GM10847 (cell line): ENCODE data around the gene CYB5B.

Experiments
- POLR2A ChIP-seq: IDR thresholded peaks from 2 replicates; pipeline ENCODE4 v1.6.1; 2011; ENCODE audit not compliant: insufficient read length; ENCODE audit errors: extremely low read depth

The CYB5B gene

GRCh38 chr16:69424935-69425784 is 741 bp downstream of the CYB5B start:
- TF ChIP-seq POLR2A: no peak

- no peak for TF ChIP-seq POLR2A
Observed at GRCh38 chr16:69428652-69429051, 4.2 kb downstream of the CYB5B start.

DNA sequence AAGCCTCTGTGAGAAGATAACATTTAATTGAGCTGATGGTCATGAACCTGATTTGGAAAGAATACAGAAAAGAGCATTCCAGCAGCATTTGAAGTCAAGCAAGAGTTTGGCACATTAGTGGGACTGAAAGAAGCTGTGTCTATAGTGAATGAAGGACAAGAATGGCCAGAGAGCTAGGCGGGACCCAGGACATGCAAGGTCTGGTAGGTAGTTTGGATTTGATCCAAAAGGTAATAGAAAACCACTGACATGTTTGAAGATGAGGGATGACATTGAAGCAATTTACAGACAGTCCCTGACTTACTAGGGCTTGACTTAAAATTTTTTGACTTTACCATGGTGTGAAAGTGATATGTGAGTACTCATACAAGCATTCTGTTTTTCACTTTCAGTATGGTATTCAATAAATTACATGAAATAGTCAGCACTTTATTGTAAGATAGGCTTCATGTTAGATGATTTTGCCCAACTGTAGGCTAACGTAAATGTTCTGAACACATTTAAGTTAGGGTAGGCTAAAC is 7.6 kb downstream of the CYB5B start:
- TF ChIP-seq POLR2A: no peak

- TF ChIP-seq POLR2A: no peak
Observed at GRCh38 chr16:69434066-69434465, 9.6 kb downstream of the CYB5B start.

DNA sequence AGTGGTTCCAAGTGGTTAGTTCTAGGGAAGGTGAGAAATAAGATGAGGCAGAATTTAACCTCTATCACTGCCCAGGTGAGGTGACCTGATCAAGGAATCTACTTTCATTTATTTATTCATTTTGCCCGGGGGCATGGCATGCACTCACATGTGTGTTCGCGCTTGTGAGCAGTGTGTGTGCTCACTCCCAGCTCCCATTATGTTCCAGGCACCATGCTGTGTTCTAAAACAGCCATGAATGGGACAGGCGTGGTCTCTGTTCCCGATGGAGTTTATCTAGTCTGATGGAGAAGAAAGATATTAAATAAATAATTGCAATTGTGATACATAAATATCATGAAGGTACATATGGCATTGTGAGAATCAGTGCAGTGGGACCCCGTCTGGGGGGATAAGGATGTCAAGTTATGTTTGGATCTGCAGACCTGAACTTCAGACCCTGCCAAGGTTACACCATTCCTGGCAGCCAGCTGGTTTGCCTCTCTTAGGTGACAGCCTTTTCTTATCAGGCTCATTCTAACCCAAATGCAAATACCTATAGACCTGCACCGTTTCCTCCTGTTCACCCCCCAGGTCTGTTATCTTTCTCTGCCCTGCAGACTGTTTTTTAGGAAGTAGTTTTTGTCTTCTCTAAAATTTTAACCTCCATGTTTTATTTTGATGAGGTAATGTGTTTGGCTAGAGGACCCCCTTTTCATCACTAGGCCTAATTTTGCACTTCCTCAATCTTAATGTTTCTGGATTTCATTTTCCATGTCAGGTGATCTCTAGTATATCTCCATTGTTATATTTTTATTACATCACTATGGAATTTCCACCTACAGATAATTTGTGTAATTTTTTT is 11.8 kb downstream of the CYB5B start:
- no peak for TF ChIP-seq POLR2A

GRCh38 chr16:69436896-69437295 is 12.5 kb downstream of the CYB5B start:
- no peak for TF ChIP-seq POLR2A

DNA sequence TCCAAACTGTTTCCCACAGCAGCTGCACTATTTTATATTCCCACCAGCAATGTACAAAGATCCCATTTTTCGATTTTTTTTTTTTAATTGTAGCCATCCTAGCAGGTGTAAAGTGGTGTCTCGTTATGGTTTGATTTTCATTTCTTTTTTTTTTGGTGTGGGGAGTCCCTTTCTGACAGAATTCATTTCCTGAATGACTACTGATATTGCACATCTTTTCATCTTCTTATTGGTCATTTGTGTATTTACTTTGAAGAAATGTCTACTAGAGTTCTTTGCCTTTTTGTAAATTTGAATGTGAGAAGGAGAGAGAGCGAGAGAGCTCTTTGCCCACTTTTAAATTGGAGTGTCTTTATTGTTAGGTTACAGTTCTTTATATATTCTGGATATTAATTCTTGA is 14.0 kb downstream of the CYB5B start:
- TF ChIP-seq POLR2A: no peak

DNA sequence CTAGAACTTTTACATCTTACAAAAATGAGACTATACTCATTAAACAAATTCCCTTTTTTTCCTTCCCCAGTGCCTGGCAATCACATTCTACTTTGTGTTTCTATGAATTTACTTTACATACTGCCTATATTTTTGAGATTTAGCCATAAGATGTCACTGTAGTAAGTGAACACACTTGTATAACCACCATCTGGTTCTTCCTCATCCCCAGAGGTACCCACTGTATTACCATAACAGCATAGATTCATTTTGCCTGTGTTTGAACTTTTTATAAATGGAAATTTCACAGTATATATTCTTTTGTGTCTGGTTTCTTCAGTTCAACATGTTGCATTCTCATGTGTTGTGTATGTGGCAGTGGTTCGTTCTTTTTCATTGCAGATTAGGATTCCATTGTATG is 15.8 kb downstream of the CYB5B start:
- no peak for TF ChIP-seq POLR2A

DNA sequence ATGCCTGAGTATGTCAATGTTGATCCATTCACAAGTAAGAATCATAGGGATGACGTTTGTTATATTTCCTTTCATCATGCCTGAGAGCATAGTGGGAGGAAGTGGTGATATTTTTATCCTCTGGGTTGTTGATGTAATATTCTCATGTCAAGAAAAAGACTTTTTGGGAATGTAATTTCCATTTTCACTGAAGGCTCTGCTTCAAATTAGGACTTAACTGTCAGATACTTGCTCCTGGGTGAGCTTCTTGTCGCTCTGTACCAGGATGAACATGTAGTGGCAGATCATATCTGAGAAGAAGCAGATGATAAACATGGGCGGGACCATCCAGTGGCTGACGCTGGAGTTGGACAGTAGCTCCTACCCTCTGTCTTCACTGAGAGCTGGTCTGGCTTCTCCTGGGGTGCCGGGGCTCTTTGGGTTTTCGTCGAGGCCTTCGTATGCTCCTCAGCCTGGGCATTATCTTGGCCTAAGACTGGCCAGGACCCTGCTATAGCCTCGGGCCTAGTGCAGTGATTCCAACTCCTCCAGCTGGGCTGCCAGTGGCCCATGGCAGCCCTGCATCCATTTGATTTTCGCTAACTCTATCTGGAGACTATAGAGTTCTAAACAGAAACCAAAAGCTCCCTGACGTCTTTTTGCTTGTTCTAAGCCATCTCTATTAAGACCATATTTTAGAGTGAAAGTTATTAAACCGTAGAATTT is 19.7 kb downstream of the CYB5B start:
- TF ChIP-seq POLR2A: no peak

GRCh38 chr16:69444873-69445517 is 20.6 kb downstream of the CYB5B start:
- TF ChIP-seq POLR2A: no peak

GRCh38 chr16:69448470-69449193 is 24.2 kb downstream of the CYB5B start:
- TF ChIP-seq POLR2A: no peak

DNA sequence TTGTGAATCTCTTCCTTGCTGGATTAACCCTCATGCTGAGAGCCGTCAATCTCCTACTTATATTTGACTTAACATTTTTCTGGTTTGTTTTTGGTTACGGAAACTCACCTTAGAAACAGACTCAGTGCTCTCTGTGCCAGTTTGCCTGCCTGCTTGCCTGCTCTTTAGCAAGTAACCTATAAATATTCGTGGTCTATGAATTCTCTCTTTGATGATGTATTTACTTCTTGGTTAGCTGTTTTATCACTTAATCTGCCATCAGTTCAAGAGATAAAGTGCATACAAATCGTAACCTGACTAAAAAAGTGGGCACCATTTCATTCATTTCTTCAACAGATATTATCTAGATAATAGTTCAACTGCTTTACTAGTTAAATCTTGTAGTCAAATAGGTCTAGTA is 26.7 kb downstream of the CYB5B start:
- TF ChIP-seq POLR2A: no peak

- no peak for TF ChIP-seq POLR2A
Observed at GRCh38 chr16:69453936-69454335, 29.5 kb downstream of the CYB5B start.

GRCh38 chr16:69463876-69464275 is 39.5 kb downstream of the CYB5B start:
- TF ChIP-seq POLR2A: no peak
